ENCODE data around the gene TSSK1B.
"Not testable (repeated sequence)": the region's sequence is repeated elsewhere in the genome, so short reads cannot be mapped to it uniquely, and the experiment has no call there.

Gene TSSK1B

GRCh38 chr5:113463032-113463431 lies 28.2 kb upstream of the TSSK1B start:
- no peaks in the 10 kb centered on the region for H3K27me3 ChIP-seq (ENCODE audit: insufficient read depth, poor library complexity, severe bottlenecking)
- no peak overlapping the region for H3K4me3 ChIP-seq (replicated peaks; ENCODE audit: insufficient read depth, low read length)
- TF ChIP-seq GABPA (IDR thresholded peaks at IDR 0.05; ENCODE audit: low read depth) (no peak), CTCF (IDR thresholded peaks at IDR 0.05; ENCODE audit: insufficient read depth, low read length) (no peak), POLR2AphosphoS5 (IDR thresholded peaks at IDR 0.05; ENCODE audit: low read depth) (no peak), SPI1 (IDR thresholded peaks at IDR 0.05; ENCODE audit: borderline replicate concordance, low read depth) (no peak)
- no peak for DNase-seq (ENCODE audit: low read depth in 1 of 2, low spot score in 1 of 2)
- H3K27ac ChIP-seq (replicated peaks), result no peak overlapping the region

GRCh38 chr5:113457106-113457505 lies 22.3 kb upstream of the TSSK1B start:
- H3K4me3 ChIP-seq (replicated peaks; ENCODE audit: insufficient read depth, low read length); H3K27ac ChIP-seq (replicated peaks); H3K27me3 ChIP-seq (ENCODE audit: insufficient read depth, poor library complexity, severe bottlenecking); DNase-seq (ENCODE audit: low read depth in 1 of 2, low spot score in 1 of 2): not testable (repeated sequence)

GRCh38 chr5:113452941-113453340 lies 18.2 kb upstream of the TSSK1B start:
- H3K4me3 ChIP-seq (replicated peaks; ENCODE audit: insufficient read depth, low read length), result no peak overlapping the region
- no peak overlapping the region for H3K27ac ChIP-seq (replicated peaks)
- TF ChIP-seq SPI1 (IDR thresholded peaks at IDR 0.05; ENCODE audit: borderline replicate concordance, low read depth) (no peak), REST (IDR thresholded peaks at IDR 0.05; ENCODE audit: insufficient replicate concordance, low read depth) (no peak), POLR2AphosphoS5 (IDR thresholded peaks at IDR 0.05; ENCODE audit: low read depth) (no peak), GABPA (IDR thresholded peaks at IDR 0.05; ENCODE audit: low read depth) (no peak), CTCF (IDR thresholded peaks at IDR 0.05; ENCODE audit: insufficient read depth, low read length) (no peak)
- no peak for DNase-seq (ENCODE audit: low read depth in 1 of 2, low spot score in 1 of 2)
- no peaks in the 10 kb centered on the region for H3K27me3 ChIP-seq (ENCODE audit: insufficient read depth, poor library complexity, severe bottlenecking)

- no peak overlapping the region for H3K27ac ChIP-seq (replicated peaks)
- DNase-seq (ENCODE audit: low read depth in 1 of 2, low spot score in 1 of 2), result no peak
- no peak for TF ChIP-seq POLR2AphosphoS5 (IDR thresholded peaks at IDR 0.05; ENCODE audit: low read depth)
- TF ChIP-seq GABPA (IDR thresholded peaks at IDR 0.05; ENCODE audit: low read depth), result no peak
- no peak for TF ChIP-seq CTCF (IDR thresholded peaks at IDR 0.05; ENCODE audit: insufficient read depth, low read length)
- no peak for TF ChIP-seq SPI1 (IDR thresholded peaks at IDR 0.05; ENCODE audit: borderline replicate concordance, low read depth)
- no peak for TF ChIP-seq REST (IDR thresholded peaks at IDR 0.05; ENCODE audit: insufficient replicate concordance, low read depth)
- H3K4me3 ChIP-seq (replicated peaks; ENCODE audit: insufficient read depth, low read length), result no peak overlapping the region
- H3K27me3 ChIP-seq (ENCODE audit: insufficient read depth, poor library complexity, severe bottlenecking), result no peaks in the 10 kb centered on the region
Observed at GRCh38 chr5:113451797-113452196, 17.0 kb upstream of the TSSK1B start.

All from HL-60 (cell line).